ENCODE results near the gene AUTS2. TPM values are rescaled to one million over a fixed set of nuclear protein-coding genes. Genes with fewer than 3 reads are reported as not detected.

AUTS2 gene
- total and polyA plus RNA-seq, 7 experiments from 2014 or later = 0.40 to 31.7 (median 4.2) TPM

DNA sequence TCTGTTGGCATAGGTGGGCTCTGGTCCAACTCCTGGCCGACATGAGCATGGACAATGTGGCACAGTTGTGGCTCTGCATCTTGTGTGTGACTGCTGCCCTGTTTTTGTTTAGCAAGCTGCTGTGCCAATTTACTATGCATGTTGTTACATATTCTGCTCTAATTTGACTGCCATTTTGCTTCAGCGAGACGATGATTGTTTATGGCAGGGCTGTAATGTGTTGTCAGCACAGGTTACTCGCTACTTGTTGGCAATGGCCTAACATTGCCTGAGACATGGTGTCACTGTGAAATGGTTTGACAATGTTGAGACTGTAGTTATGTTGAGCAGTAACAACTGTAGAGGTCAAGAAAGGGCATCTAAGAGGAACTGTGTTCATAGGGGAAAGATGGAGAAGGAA is 659.6 kb downstream of the AUTS2 start:
- POLR2A ChIA-PET = no interaction called here
- Histone ChIP-seq H3K4me1 (ENCODE audit: control insufficient read depth in 2 of 2, insufficient read depth in 2 of 2, low read length in 2 of 2) (no peaks in the 10 kb centered on the region), H3K27ac (ENCODE audit: low read depth, low read length) (no peak overlapping the region), H3K27me3 (ENCODE audit: control insufficient read depth in 2 of 2, insufficient read depth in 2 of 2, low read length in 2 of 2) (no peaks in the 10 kb centered on the region), H3K9me3 (ENCODE audit: control insufficient read depth in 2 of 3, low read length in 3 of 3) (no peaks in the 10 kb centered on the region), H3K36me3 (ENCODE audit: control insufficient read depth in 2 of 3, insufficient read depth in 3 of 3, low read length in 3 of 3) (no peaks in the 10 kb centered on the region), H3K4me3 (ENCODE audit: low read length) (no peak overlapping the region)
- intact Hi-C loops (cut with micrococcal nuclease) = no loop called here
- peaks cover 0 to 15% (median 3%) of the 10 kb centered on the region in 11 donors for H3K9me3 Mint-ChIP-seq
- H3K27ac Mint-ChIP-seq = no peak overlapping the region
- DNase-seq (no peak), ATAC-seq (no peak)
- H3K36me3 Mint-ChIP-seq = no peaks in the 10 kb centered on the region
- no peak overlapping the region for H3K4me3 Mint-ChIP-seq
- peaks cover 0 to 1% (median 0%) of the 10 kb centered on the region in 7 donors for H3K4me1 Mint-ChIP-seq
- CTCF ChIA-PET = no interaction called here
- H3K27me3 Mint-ChIP-seq = no peaks in the 10 kb centered on the region

DNA sequence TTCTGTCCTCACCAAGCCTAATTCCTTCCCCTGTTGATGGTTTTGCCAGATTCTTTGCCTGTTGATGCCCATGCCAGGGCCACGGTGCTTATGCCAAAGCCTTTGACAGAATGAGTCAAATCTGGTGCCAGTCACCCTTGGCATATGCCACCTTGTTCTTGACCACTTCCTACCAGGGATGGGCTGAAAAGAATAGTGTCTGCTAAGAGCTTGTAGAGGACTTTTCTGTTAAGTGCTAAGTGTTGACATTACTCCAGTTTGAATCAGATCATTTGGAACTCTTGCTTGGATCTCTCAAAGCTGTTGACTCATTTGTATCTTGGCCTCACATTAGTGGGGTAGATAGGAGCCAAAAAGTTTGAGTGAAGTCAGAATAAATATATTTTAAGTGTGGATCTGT is 661.2 kb downstream of the AUTS2 start:
- Mint-ChIP-seq H3K9me3 (peaks cover 0 to 8% (median 3%) of the 10 kb centered on the region in 11 donors), H3K36me3 (no peaks in the 10 kb centered on the region), H3K27ac (no peak overlapping the region), H3K27me3 (no peaks in the 10 kb centered on the region), H3K4me3 (no peak overlapping the region), H3K4me1 (peaks cover 0 to 1% (median 0%) of the 10 kb centered on the region in 7 donors)
- no peaks in the 10 kb centered on the region for H3K9me3 ChIP-seq (ENCODE audit: control insufficient read depth in 2 of 3, low read length in 3 of 3)
- H3K4me1 ChIP-seq (ENCODE audit: control insufficient read depth in 2 of 2, insufficient read depth in 2 of 2, low read length in 2 of 2) = no peaks in the 10 kb centered on the region
- H3K4me3 ChIP-seq (ENCODE audit: low read length) = no peak overlapping the region
- intact Hi-C loops (cut with micrococcal nuclease) = no loop called here
- ATAC-seq (no peak), DNase-seq (no peak)
- POLR2A ChIA-PET = no interaction called here
- H3K36me3 ChIP-seq (ENCODE audit: control insufficient read depth in 2 of 3, insufficient read depth in 3 of 3, low read length in 3 of 3) = no peaks in the 10 kb centered on the region
- no peaks in the 10 kb centered on the region for H3K27me3 ChIP-seq (ENCODE audit: control insufficient read depth in 2 of 2, insufficient read depth in 2 of 2, low read length in 2 of 2)
- CTCF ChIA-PET = no interaction called here
- no peak overlapping the region for H3K27ac ChIP-seq (ENCODE audit: low read depth, low read length)

DNA sequence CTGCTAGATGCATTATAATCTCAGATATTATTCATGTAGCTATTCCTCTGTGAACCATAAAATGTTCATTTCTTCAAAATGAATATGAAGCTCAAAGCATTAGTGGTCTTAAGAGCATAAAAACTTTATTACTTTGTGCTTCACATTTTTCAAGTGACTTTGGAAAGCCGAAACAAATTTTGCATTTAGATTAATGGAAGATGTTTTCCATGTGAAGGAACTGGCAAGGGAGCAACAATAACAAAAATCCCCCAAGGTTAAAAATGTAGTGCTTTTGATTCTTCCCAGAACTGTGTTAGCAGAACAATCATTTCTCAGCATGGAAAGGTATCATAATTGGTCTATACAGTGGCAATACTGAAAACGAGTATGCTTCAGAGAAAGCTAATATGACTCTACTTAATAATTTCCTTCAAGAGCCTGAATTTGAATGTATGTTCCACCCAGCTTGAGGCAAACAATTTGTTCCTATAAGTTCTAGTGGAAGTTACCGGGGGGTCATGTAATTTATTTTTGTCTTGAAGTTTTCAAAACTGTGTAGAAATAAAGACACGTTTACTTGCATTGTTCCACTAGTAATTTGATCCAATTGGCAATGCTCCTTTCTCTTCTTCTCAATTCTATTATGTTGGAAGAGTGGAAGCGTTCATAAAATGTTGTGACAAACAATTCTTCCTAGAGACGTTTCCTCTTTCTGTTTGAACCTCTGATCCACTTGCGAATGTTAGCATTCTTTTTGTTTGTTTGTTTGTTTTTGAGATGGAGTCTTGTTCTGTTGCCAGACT is 665.4 kb downstream of the AUTS2 start:
- H3K36me3 ChIP-seq (ENCODE audit: control insufficient read depth in 2 of 3, insufficient read depth in 3 of 3, low read length in 3 of 3) = no peaks in the 10 kb centered on the region
- no peak overlapping the region for H3K27ac ChIP-seq (ENCODE audit: low read depth, low read length)
- no peaks in the 10 kb centered on the region for H3K4me1 ChIP-seq (ENCODE audit: control insufficient read depth in 2 of 2, insufficient read depth in 2 of 2, low read length in 2 of 2)
- H3K4me3 ChIP-seq (ENCODE audit: low read length) = no peak overlapping the region
- intact Hi-C loops (cut with micrococcal nuclease) = no loop called here
- Mint-ChIP-seq H3K4me1 (peaks cover 0 to 1% (median 0%) of the 10 kb centered on the region in 7 donors), H3K4me3 (no peak overlapping the region), H3K27me3 (no peaks in the 10 kb centered on the region), H3K27ac (no peak overlapping the region), H3K9me3 (peaks cover 0 to 2% (median 0%) of the 10 kb centered on the region in 11 donors), H3K36me3 (no peaks in the 10 kb centered on the region)
- no peaks in the 10 kb centered on the region for H3K27me3 ChIP-seq (ENCODE audit: control insufficient read depth in 2 of 2, insufficient read depth in 2 of 2, low read length in 2 of 2)
- no peak for DNase-seq
- no peaks in the 10 kb centered on the region for H3K9me3 ChIP-seq (ENCODE audit: control insufficient read depth in 2 of 3, low read length in 3 of 3)
- ATAC-seq = no peak
- ChIA-PET POLR2A (no interaction called here), CTCF (no interaction called here)

DNA sequence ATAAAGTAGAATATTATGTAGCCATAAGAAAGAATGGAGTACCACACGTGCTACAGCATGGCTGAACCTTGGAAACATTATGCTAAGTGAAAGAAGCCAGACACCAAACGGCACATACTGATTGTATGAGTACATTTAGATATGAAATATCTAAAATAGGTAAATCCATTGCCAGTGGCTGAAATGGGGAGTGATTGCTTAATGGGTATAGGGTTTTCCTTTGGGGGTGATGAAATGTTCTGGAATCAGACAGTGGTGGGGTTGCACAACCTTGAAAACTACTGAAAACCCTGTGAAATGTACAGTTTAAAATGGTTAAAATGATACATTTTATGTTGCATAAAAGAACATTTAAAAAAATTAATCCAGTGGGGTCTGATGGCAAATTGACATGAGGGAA is 667.9 kb downstream of the AUTS2 start:
- no peaks in the 10 kb centered on the region for H3K27me3 ChIP-seq (ENCODE audit: control insufficient read depth in 2 of 2, insufficient read depth in 2 of 2, low read length in 2 of 2)
- CTCF ChIA-PET = no interaction called here
- H3K4me3 Mint-ChIP-seq = no peak overlapping the region

DNA sequence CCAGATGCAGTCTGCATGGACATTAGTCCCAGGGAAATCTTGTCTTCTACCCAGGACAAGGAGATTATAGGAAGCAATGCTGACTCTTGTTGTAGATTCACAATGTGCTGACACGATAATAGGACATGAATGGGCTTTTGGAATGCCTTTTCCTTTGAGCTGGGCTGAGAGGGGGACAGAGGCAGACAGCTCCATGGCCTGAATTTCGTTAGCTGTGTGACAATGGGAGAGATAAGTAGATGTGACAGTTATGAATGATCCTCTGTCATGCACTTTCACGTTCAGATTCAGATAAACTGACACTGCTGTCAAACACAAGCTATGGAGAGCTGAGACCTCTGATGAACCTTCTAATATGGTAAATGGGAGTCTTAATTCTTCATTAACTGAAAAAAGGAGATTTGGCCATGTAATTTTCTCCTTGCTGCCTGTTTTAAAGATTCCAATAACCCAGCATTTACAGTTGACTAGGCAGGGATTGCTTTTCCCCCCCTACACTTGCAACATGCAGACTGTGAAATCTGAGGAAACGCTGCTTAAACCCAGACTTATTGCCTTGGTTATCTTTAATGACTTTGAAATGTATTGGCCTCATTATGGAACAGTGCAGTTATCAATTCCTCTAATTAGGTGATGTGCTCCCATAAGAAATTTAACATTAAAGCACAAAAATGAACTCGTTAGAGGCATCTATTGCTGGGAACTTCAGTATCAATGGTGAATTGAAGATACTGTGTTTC is 669.3 kb downstream of the AUTS2 start:
- Histone ChIP-seq H3K27me3 (ENCODE audit: control insufficient read depth in 2 of 2, insufficient read depth in 2 of 2, low read length in 2 of 2) (no peaks in the 10 kb centered on the region), H3K4me1 (ENCODE audit: control insufficient read depth in 2 of 2, insufficient read depth in 2 of 2, low read length in 2 of 2) (no peaks in the 10 kb centered on the region), H3K36me3 (ENCODE audit: control insufficient read depth in 2 of 3, insufficient read depth in 3 of 3, low read length in 3 of 3) (no peaks in the 10 kb centered on the region), H3K4me3 (ENCODE audit: low read length) (no peak overlapping the region), H3K27ac (ENCODE audit: low read depth, low read length) (no peak overlapping the region), H3K9me3 (ENCODE audit: control insufficient read depth in 2 of 3, low read length in 3 of 3) (no peaks in the 10 kb centered on the region)
- Mint-ChIP-seq H3K9me3 (peaks cover 0 to 5% (median 0%) of the 10 kb centered on the region in 11 donors), H3K36me3 (no peaks in the 10 kb centered on the region), H3K27ac (no peak overlapping the region), H3K27me3 (no peaks in the 10 kb centered on the region), H3K4me3 (no peak overlapping the region), H3K4me1 (no peaks in the 10 kb centered on the region)
- ChIA-PET CTCF (no interaction called here), POLR2A (no interaction called here)
- no peak for ATAC-seq
- intact Hi-C loops (cut with micrococcal nuclease) = no loop called here
- DNase-seq = no peak

More for the DNA sequence above, 667.9 kb downstream of the AUTS2 start:
- Mint-ChIP-seq H3K9me3 (peaks cover 0 to 5% (median 0%) of the 10 kb centered on the region in 11 donors), H3K27ac (no peak overlapping the region), H3K4me1 (no peaks in the 10 kb centered on the region), H3K27me3 (no peaks in the 10 kb centered on the region), H3K36me3 (no peaks in the 10 kb centered on the region)
- Histone ChIP-seq H3K27ac (ENCODE audit: low read depth, low read length) (no peak overlapping the region), H3K36me3 (ENCODE audit: control insufficient read depth in 2 of 3, insufficient read depth in 3 of 3, low read length in 3 of 3) (no peaks in the 10 kb centered on the region), H3K4me3 (ENCODE audit: low read length) (no peak overlapping the region), H3K4me1 (ENCODE audit: control insufficient read depth in 2 of 2, insufficient read depth in 2 of 2, low read length in 2 of 2) (no peaks in the 10 kb centered on the region), H3K9me3 (ENCODE audit: control insufficient read depth in 2 of 3, low read length in 3 of 3) (no peaks in the 10 kb centered on the region)
- ATAC-seq (no peak), DNase-seq (no peak)
- POLR2A ChIA-PET = no interaction called here
- intact Hi-C loops (cut with micrococcal nuclease) = no loop called here

DNA sequence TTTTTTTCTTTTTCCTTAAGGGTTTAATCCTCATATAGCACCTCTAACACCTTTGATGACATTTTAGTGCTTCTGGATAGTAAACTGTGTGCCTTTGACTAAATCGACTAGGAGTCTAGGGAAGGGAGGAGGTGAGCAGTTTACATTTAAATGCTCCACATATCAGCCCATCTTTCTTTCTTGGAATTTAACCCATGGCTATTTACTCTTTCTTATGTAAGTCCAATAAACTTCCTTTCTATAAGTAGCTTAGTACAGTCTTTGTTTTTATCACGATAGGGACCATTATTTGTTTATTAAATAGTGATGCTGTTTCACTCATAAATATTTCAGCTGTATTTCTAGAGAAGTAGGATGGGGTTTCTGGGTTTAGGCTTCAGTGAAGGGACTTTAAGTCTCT is 669.9 kb downstream of the AUTS2 start:
- no peaks in the 10 kb centered on the region for H3K36me3 ChIP-seq (ENCODE audit: control insufficient read depth in 2 of 3, insufficient read depth in 3 of 3, low read length in 3 of 3)
- H3K4me1 ChIP-seq (ENCODE audit: control insufficient read depth in 2 of 2, insufficient read depth in 2 of 2, low read length in 2 of 2) = no peaks in the 10 kb centered on the region
- ATAC-seq (no peak), DNase-seq (no peak)
- H3K27ac ChIP-seq (ENCODE audit: low read depth, low read length) = no peak overlapping the region
- CTCF ChIA-PET = no interaction called here
- intact Hi-C loops (cut with micrococcal nuclease) = no loop called here
- H3K9me3 ChIP-seq (ENCODE audit: control insufficient read depth in 2 of 3, low read length in 3 of 3) = no peaks in the 10 kb centered on the region
- no peaks in the 10 kb centered on the region for H3K27me3 Mint-ChIP-seq
- POLR2A ChIA-PET = no interaction called here
- no peak overlapping the region for H3K4me3 ChIP-seq (ENCODE audit: low read length)
- no peaks in the 10 kb centered on the region for H3K27me3 ChIP-seq (ENCODE audit: control insufficient read depth in 2 of 2, insufficient read depth in 2 of 2, low read length in 2 of 2)
- H3K4me3 Mint-ChIP-seq = no peak overlapping the region
- no peak overlapping the region for H3K27ac Mint-ChIP-seq
- peaks cover 0 to 5% (median 0%) of the 10 kb centered on the region in 11 donors for H3K9me3 Mint-ChIP-seq
- no peaks in the 10 kb centered on the region for H3K4me1 Mint-ChIP-seq
- no peaks in the 10 kb centered on the region for H3K36me3 Mint-ChIP-seq

DNA sequence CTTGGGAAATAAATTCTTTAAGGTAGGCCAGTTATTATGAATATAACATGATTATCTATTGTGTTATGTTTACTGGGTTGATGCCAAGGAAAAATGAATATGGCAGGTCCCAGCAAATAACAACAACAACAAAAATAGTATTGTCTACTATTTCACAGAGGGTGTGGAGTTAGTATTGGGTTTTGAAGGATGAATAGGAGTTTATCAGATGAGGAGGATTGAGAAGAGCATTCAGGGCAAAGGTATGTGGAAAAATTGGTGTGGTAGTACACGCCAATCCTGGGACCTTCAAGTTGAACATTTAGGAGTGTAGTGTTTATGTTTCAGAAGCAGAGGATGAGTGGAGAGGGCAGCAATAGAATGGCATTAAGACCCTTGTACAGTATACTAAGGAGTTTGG is 671.9 kb downstream of the AUTS2 start:
- H3K4me1 Mint-ChIP-seq = no peaks in the 10 kb centered on the region
- Histone ChIP-seq H3K27ac (ENCODE audit: low read depth, low read length) (no peak overlapping the region), H3K36me3 (ENCODE audit: control insufficient read depth in 2 of 3, insufficient read depth in 3 of 3, low read length in 3 of 3) (no peaks in the 10 kb centered on the region), H3K4me3 (ENCODE audit: low read length) (no peak overlapping the region), H3K4me1 (ENCODE audit: control insufficient read depth in 2 of 2, insufficient read depth in 2 of 2, low read length in 2 of 2) (no peaks in the 10 kb centered on the region), H3K9me3 (ENCODE audit: control insufficient read depth in 2 of 3, low read length in 3 of 3) (no peaks in the 10 kb centered on the region), H3K27me3 (ENCODE audit: control insufficient read depth in 2 of 2, insufficient read depth in 2 of 2, low read length in 2 of 2) (no peaks in the 10 kb centered on the region)
- no peak overlapping the region for H3K4me3 Mint-ChIP-seq
- H3K27ac Mint-ChIP-seq = no peak overlapping the region
- no peaks in the 10 kb centered on the region for H3K27me3 Mint-ChIP-seq
- DNase-seq = no peak
- H3K36me3 Mint-ChIP-seq = no peaks in the 10 kb centered on the region
- ChIA-PET POLR2A (no interaction called here), CTCF (no interaction called here)
- peaks cover 0 to 5% (median 0%) of the 10 kb centered on the region in 11 donors for H3K9me3 Mint-ChIP-seq
- ATAC-seq = no peak
- intact Hi-C loops (cut with micrococcal nuclease) = no loop called here

Data from naive thymus-derived CD4-positive, alpha-beta T cell (primary cell).